Epithelial cell of proximal tubule (primary cell): ENCODE measurements around the gene ZBTB38. TPM values are rescaled to one million over a fixed set of nuclear protein-coding genes. Genes with fewer than 3 reads are reported as not detected.

ENCODE experiments used
- DNase-seq: peaks from one replicate; pipeline ENCODE4 v3.0.0-alpha.2; 2011; ENCODE audit warnings: low read depth
- H3K4me3 ChIP-seq: 2 replicates; pipeline ENCODE4 v1.5.1; 2011; ENCODE audit warnings: low read depth, mild to moderate bottlenecking, low read length
- CTCF ChIP-seq: conservative IDR thresholded peaks from 2 replicates; pipeline ENCODE4 v1.5.1; 2012; ENCODE audit warnings: low read depth, mild to moderate bottlenecking, low read length
- total RNA-seq: library from RNA; depleted of rRNA; stranded (reverse); fragments of >200 nt; gene quantifications from 2 replicates; pipeline ENCODE4 v1.2.3, GENCODE V29; 2015

The ZBTB38 gene
- total RNA-seq, 1 donor from 2014 or later, result 51.5 TPM

GRCh38 chr3:141380279-141380678, 12.0 kb downstream of the ZBTB38 start:
- no peak overlapping the region for H3K4me3 ChIP-seq
- no peak for DNase-seq
- no peak for TF ChIP-seq CTCF

- no peak for DNase-seq
- no peak overlapping the region for H3K4me3 ChIP-seq
- TF ChIP-seq CTCF, result no peak
Observed at GRCh38 chr3:141380987-141381386, 12.7 kb downstream of the ZBTB38 start.

GRCh38 chr3:141382571-141382970, 14.3 kb downstream of the ZBTB38 start:
- no peak for DNase-seq
- no peak overlapping the region for H3K4me3 ChIP-seq
- TF ChIP-seq CTCF, result no peak

- no peak for TF ChIP-seq CTCF
- H3K4me3 ChIP-seq, result no peak overlapping the region
- DNase-seq, result no peak
Observed at GRCh38 chr3:141383555-141384129, 15.3 kb downstream of the ZBTB38 start.

GRCh38 chr3:141384157-141384556, 15.9 kb downstream of the ZBTB38 start:
- H3K4me3 ChIP-seq, result no peak overlapping the region
- no peak for DNase-seq

GRCh38 chr3:141384575-141384974, 16.3 kb downstream of the ZBTB38 start:
- TF ChIP-seq CTCF, result no peak
- no peak for DNase-seq
- H3K4me3 ChIP-seq, result no peak overlapping the region

More at GRCh38 chr3:141384157-141384556, 15.9 kb downstream of the ZBTB38 start:
- no peak for TF ChIP-seq CTCF

- no peak overlapping the region for H3K4me3 ChIP-seq
- no peak for DNase-seq
- TF ChIP-seq CTCF, result no peak
Observed at GRCh38 chr3:141385406-141386125, 17.3 kb downstream of the ZBTB38 start.
